GM18520 (cell line): ENCODE data around the gene FBXO3.

Experiments used
- ATAC-seq: cut with Tn5 transposase; IDR thresholded peaks from one replicate; pipeline ENCODE4 v1.9.1; 2021; ENCODE audit not compliant: unreplicated experiment

Gene FBXO3

DNA sequence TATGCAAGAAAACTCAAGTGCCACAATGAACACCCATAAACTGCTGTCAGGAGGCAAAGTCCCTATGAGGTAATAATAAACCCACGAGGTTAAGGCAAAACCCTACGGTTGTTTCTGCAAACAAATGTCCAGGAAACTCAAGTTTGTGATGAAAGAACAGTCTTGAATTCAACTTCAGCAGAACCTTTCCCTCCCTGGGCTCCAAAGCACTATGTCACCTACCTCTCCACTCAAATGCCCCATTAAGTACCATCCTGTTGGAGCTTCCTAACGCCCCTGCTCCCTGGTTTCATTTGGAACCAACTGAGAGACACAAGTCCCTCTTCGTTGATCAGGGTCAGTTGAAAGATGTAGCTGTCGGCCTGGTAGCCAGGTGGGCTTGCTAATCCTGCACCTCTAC is 71.1 kb downstream of the FBXO3 start:
- no peak for ATAC-seq

DNA sequence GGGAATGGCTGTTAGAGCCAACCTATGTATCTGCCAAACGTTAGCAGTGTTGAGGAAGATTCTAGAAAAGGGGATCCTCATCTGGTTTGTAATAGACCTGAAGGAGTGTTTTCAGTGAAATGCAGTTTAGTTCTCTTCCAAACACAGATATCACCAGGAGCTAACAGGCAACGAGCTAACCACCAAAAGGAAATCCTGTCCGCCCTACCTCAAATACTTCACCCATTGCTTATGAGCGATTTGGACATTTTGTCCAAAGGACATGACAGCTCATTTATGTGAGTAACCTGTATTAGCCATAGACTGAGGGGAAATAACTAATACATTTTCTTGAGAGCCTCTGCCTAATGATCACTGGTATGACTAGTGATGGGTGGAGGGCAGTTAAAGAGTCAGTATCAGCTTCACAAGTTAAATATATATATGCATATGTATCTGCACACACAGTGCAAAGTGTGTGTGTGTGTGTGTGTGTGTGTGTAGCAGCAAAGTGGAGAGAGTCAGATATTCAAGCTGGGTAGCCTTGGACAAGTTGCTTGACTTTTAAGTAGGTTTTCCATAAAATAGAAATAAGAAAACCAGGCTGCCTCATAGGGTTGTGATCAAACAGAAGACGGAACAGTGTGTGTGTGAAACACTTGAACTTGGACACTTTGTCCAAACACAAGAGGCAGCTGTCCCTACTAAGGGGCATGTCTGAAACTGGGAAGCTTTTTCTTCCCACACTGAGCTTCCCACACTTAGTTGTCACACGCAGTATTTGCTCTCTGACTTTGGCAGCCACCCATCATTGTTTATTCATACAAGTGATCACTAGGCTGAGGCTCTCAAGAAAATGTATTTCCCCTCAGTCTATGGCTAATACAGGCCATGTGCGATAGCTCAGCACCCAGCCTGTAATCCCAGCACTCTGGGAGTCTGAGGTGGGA is 72.8 kb downstream of the FBXO3 start:
- ATAC-seq: no peak

GRCh38 chr11:33700502-33701271 is 73.6 kb downstream of the FBXO3 start, which contains the start of gene C11orf91:
C11orf91 (minus strand) TSS chr11:33700826; CDS start chr11:33700740, 86 bp downstream.
- peak; percentile 77 for ATAC-seq

DNA sequence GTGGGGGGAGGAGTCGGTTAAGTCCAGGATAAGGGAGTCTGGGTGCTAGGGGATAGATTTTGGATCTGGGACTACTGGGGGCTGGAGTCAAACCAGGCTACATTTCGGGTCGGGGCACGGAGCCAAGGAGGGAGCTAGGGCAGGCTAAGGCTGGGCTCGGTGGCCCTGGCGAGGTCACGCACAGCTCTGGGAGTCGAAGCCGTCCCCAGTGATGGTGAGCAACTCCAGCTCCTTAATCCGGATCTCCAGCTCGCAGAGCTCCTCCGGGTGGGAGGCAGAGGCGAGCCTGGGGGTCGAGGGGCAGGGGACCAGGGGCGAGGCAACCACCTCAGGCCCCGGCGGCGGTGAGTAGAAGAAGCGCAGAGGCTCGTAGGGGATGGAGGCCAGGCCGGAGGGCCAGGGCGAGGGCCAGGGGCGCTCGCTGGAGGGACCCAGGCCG is 74.2 kb downstream of the FBXO3 start:
- no peak for ATAC-seq

DNA sequence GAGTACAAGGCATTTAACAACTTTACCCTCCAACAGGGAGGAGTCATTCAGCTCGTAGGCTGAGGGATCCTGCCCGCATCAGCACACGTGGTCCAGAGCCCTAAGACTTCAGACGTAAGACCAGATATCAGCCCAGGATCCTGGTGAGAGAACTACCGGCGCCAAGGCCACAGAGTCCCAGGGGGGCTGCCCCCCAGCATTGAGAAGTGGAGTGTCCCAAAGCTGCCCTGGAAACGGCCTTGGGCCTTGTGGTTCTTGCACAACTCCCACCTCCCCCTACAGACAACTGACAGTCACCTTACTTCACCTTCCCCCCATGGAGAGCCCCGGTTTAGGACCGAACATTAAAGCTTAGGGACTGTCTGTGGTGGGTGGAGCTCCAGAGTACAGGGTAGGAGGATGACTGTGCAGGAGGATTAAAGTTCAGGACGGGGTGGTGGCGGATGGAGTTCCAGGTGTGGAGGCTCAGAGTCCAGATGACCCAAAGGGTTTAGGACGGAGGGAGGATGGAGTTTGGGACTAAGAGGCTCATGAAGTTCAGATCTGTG is 74.7 kb downstream of the FBXO3 start:
- no peak for ATAC-seq

DNA sequence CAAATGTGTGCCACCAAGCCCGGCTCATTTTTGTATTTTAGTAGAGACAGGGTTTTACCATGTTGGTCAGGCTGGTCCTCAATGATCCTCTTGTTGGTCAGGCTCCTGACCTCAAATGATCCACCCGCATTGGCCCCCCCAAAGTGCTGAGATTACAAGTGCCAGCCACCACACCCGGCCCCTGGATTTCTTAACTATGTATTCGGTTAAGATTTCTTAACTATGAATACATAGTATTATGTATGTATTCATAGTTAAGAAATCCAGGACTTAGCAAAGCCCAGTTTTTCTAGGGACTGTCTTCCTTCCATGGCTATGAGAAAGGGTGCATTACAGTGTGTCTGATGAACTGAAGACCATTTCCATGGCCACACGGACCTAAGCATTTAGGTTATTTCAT is 75.4 kb downstream of the FBXO3 start:
- no peak for ATAC-seq

DNA sequence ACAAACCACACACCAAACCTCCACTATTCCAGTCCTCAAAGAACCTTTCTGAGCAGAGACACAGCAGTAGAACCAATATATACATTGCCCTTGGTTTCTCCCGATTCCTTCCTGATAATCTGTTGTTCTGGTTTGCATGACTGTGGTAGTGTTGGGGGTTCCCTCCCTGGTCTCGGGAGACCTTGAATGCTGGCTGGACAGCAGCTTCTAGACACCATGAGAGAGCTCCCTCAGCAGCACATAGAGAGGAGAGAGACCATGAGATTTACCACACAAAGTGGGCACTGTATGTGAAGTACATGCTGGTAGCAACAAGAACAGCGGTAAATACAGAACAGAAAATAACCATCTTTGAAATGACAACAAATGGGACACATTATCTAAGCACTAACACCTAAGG is 76.3 kb downstream of the FBXO3 start:
- no peak for ATAC-seq

- ATAC-seq: no peak
Observed at GRCh38 chr11:33696931-33697638, 77.2 kb downstream of the FBXO3 start.

GRCh38 chr11:33696411-33696810 is 77.9 kb downstream of the FBXO3 start:
- no peak for ATAC-seq

DNA sequence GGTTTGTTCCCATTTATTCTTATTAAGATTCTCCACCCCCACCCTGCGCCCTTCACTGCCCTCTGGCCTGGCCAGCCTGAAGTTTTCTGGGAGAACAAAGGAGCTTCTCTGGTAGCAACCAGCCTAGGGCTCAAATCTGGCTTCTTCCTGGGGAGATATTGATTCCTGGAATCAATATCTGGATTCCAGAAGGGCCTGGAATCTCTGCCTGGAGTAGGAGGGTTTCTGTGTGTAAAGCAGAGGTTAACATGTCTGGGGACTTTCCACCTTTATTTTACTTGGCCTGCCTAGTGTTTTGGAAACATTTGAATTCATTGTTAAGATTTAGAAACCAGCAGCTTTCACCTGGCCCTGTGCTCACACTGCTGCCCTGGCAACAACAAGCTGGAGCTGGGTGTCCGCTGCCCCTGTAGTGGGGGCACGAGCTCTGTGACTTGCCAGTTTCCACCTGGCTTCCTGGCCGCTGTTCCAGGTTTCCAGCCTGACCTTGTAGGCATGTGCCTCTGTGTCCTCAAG is 79.2 kb downstream of the FBXO3 start:
- no peak for ATAC-seq

GRCh38 chr11:33694346-33695050 is 79.8 kb downstream of the FBXO3 start:
- no peak for ATAC-seq

DNA sequence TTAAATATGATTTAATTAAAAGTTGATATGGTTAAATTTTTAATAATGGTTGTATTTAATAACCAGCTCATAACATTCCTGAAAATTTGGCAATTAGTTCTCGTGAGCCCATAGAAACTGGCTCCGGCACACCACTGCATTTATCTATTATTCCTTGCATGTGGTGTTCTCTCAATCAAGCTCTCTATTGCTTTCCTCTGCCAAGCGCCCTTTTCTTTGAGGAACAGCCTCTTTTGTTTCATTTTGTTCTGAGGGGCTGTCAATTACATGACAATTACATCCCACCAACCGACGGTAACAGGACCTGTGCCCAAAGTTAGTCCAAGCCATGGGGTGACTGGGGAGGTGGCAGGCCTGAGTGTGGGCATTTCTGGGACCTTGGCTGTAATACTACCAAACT is 81.8 kb downstream of the FBXO3 start:
- no peak for ATAC-seq

DNA sequence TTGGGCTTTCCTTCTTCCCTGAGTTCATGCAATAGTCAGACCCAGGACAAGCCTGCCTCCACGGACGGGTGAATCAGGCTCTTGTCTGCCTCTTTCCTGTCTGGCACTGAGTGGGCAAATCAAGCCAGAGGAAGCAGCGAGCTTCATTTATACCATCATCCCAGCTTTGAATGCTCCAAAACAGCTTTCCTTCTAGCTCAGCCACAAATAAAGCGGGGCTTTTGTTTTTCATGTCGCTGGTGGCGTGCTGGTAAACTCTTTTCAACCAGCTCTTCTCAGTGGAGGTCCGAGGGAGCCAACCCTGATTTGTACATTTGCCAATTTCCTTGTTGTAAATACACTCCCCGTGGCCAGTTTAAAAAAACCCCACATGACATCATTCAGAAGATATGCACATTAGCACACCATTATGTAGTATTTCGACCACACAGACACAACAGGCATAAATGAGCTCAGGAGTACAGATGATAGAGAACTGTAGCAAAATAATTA is 82.3 kb downstream of the FBXO3 start:
- ATAC-seq: no peak

DNA sequence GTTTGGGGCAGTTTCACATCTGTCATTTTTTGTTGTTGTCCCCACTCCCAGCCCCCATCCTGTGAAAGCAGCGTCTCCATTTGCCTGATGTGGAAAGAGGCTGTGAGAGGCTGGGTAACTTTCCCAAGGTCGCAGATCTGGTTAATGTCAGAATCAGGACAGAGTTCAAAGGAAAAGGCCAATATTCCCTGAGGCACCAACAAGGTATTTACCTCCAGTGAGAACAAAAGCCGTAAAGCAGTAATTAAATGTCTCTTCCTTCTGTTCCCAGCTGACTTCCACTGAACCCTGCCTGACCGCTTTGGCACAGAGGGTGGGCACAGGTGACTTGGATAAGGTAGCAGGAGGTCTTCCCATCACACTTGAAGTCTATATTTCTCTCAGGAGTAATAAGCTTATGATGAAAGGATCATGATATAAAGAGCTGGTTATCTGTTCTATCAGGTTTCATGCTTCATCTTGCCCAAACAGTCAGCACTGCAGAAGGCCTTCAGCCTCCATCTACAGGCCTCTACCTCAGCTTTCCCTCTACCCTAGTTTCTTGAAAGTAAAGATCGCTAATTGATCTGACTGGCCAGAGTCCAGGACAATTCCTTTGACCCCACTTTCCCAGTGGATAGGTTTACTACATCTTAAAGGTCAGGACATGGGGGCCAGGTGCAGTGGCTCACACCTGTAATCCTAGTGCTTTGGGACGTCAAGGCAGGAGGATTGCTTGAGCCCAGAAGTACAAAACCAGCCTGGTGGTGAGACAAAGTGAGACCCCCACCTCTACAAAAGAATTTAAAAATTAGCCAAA is 83.1 kb downstream of the FBXO3 start:
- ATAC-seq: no peak
